Measurements from ENCODE around the gene COL5A3.

The COL5A3 gene

DNA sequence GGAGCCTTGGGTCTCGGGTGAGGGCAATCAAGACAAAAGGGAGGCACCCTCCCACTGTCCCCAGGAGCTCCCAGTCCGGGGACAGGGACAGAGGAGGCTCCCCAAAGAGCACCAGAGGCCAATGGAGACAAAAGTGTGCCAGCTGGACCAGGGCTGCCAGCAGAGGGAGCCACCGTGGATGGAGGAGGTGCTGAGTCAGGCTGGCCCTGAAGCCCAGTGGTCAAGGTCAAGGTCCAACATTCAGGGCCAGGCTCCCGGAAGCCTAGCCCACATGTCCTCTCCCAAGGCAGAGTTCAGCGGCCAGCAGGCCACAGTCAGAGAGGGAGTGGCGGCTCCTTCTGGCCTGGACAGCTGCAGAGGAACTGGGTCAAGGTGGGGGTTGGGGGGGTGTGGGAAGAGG is 8.4 kb downstream of the COL5A3 start:
- no peaks in the 10 kb centered on the region for H3K27me3 ChIP-seq (ENCODE audit: insufficient read depth, low read length)
- H2AFZ ChIP-seq (ENCODE audit: low read length, unreplicated experiment): no peak overlapping the region
- H3K4me1 ChIP-seq (ENCODE audit: control insufficient read depth, insufficient read depth, low read length, unreplicated experiment): no peaks in the 10 kb centered on the region
- no peaks in the 10 kb centered on the region for H3K79me2 ChIP-seq (ENCODE audit: control insufficient read depth, insufficient read depth, low read length, unreplicated experiment)
- H3K36me3 ChIP-seq (ENCODE audit: insufficient read depth, low read length): no peaks in the 10 kb centered on the region
- H3K27ac ChIP-seq (ENCODE audit: low read depth, low read length): no peak overlapping the region
- no peak overlapping the region for H3K4me3 ChIP-seq (ENCODE audit: low read depth, low read length)

DNA sequence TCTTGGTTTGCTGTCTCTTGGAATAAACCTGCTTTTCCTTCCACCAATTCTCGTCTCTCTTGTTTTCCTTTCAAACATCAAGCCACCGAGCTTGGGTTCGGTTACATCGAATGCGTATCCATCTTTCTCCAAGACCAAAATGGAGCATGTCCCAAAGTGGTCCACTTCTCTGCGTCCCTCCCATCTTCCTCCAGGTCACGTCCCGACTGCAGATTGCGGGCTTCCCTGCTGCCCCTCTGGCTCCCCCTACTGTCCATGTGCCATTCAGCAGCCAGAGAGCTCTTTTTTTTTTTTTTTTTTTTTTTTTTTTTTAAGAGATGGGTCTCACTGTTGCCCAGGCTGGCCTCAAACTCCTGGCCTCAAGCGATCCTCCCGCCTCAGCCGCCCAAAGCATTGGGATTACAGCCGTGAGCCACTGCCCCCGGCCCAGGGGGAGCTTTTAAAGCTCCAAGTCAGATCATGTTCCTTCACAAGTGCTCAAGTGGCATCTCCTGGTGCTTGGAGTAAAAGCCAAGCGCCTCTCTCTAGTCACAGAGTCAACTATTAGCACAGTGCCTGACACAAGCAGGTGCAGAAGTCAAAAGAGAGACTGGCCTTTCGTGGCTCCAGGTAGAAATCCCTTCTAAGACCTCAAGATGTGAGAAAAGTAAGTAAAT is 10.0 kb downstream of the COL5A3 start:
- Histone ChIP-seq H3K4me1 (ENCODE audit: control insufficient read depth, insufficient read depth, low read length, unreplicated experiment) (no peaks in the 10 kb centered on the region), H3K27me3 (ENCODE audit: insufficient read depth, low read length) (no peaks in the 10 kb centered on the region), H2AFZ (ENCODE audit: low read length, unreplicated experiment) (no peak overlapping the region), H3K4me3 (ENCODE audit: low read depth, low read length) (no peak overlapping the region), H3K27ac (ENCODE audit: low read depth, low read length) (no peak overlapping the region), H3K36me3 (ENCODE audit: insufficient read depth, low read length) (no peaks in the 10 kb centered on the region), H3K79me2 (ENCODE audit: control insufficient read depth, insufficient read depth, low read length, unreplicated experiment) (no peaks in the 10 kb centered on the region)

DNA sequence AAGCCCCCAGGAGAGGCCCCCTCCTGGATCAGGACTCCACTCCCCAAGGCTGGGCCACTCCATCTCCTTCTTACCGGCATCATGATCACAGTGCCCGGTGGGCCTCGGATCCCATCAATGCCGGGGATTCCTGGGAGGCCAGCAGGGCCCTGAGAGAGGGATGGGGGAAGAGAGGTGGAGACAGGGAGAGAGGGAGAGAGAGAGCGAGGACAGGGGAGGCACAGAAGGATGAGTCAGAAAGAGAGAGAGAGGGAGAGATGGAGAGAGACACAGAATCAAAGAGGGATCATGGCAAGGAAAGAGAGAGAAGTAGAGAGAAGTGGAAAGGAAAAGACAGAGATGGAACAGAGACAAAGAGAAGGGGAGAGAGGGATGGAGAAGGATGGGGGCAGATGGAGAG is 13.8 kb downstream of the COL5A3 start:
- no peaks in the 10 kb centered on the region for H3K4me1 ChIP-seq (ENCODE audit: control insufficient read depth, insufficient read depth, low read length, unreplicated experiment)
- no peaks in the 10 kb centered on the region for H3K27me3 ChIP-seq (ENCODE audit: insufficient read depth, low read length)
- no peak overlapping the region for H3K4me3 ChIP-seq (ENCODE audit: low read depth, low read length)
- no peaks in the 10 kb centered on the region for H3K36me3 ChIP-seq (ENCODE audit: insufficient read depth, low read length)
- no peak overlapping the region for H2AFZ ChIP-seq (ENCODE audit: low read length, unreplicated experiment)
- H3K79me2 ChIP-seq (ENCODE audit: control insufficient read depth, insufficient read depth, low read length, unreplicated experiment): no peaks in the 10 kb centered on the region
- no peak overlapping the region for H3K27ac ChIP-seq (ENCODE audit: low read depth, low read length)

DNA sequence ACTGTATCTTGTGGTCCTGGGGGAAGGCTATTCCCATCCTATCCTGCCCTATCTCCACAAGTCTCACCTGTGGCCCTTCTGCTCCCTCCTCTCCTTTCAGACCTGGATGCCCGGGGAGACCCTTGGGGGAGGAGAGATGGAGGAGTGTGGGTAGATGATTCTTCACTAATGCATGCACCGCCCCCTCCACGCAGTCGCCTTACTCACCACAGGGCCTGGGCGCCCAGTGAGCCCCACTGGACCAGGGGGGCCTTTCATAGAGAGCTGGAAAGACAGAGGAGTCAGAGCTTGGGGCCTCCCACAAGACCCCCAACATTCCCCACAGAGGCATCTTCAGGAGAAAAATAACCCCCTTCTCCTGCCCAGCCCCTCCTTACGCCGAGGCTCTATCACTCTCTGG is 14.3 kb downstream of the COL5A3 start:
- H3K4me3 ChIP-seq (ENCODE audit: low read depth, low read length): no peak overlapping the region
- H3K27me3 ChIP-seq (ENCODE audit: insufficient read depth, low read length): no peaks in the 10 kb centered on the region
- no peaks in the 10 kb centered on the region for H3K4me1 ChIP-seq (ENCODE audit: control insufficient read depth, insufficient read depth, low read length, unreplicated experiment)

DNA sequence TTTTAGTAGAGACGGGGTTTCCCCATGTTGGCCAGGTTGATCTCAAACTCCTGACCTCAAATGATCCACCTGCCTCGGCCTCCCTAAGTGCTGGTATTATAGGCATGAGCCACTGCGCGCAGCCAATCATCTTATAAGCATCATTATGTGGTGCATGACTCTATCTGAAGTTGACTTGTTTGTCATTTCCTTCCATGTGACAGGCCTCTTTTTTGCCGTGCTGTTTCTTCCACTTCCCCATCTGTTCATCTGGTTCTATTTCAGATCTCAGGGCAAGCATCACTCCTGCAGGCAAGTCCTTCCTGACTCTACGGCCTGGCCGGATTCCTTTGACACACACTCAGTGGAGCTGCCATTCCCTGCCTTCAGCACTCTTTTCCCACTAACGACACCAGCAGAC is 15.2 kb downstream of the COL5A3 start:
- Histone ChIP-seq H3K4me1 (ENCODE audit: control insufficient read depth, insufficient read depth, low read length, unreplicated experiment) (no peaks in the 10 kb centered on the region), H3K4me3 (ENCODE audit: low read depth, low read length) (no peak overlapping the region), H2AFZ (ENCODE audit: low read length, unreplicated experiment) (no peak overlapping the region), H3K36me3 (ENCODE audit: insufficient read depth, low read length) (no peaks in the 10 kb centered on the region), H3K27ac (ENCODE audit: low read depth, low read length) (no peak overlapping the region), H3K79me2 (ENCODE audit: control insufficient read depth, insufficient read depth, low read length, unreplicated experiment) (no peaks in the 10 kb centered on the region), H3K27me3 (ENCODE audit: insufficient read depth, low read length) (no peaks in the 10 kb centered on the region)

More for the DNA sequence above, 14.3 kb downstream of the COL5A3 start:
- Histone ChIP-seq H3K27ac (ENCODE audit: low read depth, low read length) (no peak overlapping the region), H2AFZ (ENCODE audit: low read length, unreplicated experiment) (no peak overlapping the region), H3K79me2 (ENCODE audit: control insufficient read depth, insufficient read depth, low read length, unreplicated experiment) (no peaks in the 10 kb centered on the region), H3K36me3 (ENCODE audit: insufficient read depth, low read length) (no peaks in the 10 kb centered on the region)

DNA sequence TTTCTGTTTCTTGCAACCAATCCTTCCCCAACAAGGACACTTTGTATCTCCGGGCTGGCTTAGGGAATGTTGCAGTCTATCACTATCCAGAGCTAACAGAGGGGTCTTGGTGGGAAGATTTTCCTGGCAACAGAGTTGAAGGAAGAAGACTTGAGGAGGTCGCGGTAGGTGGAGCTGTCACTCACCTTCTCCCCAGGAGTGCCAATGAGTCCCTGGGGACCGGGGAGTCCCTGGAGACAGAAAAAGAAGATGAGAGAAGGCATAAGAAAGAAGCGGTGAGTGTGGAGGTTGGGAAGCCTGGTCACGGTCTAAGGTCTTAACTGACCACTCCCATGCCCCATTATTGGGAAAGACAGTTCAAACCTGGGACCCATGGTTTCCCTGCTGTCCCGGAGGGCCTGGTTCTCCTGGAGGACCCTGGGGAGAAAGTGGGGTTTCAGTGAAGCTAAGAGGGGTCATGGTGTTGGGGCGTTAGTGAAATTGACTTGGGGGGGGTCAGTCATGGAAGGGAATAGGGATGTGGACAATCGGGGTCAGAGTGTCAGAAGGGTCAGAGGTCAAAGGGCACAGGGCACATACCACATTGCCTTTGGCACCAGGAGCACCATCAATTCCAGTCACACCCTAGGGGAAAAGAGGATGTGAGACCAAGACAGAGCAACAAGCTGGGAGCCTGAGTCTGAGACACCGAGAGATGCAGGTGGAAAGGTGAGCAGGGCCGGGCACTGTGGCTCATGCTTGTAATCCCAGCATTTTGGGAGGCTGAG is 18.7 kb downstream of the COL5A3 start:
- Histone ChIP-seq H3K27me3 (ENCODE audit: insufficient read depth, low read length) (no peaks in the 10 kb centered on the region), H2AFZ (ENCODE audit: low read length, unreplicated experiment) (no peak overlapping the region), H3K36me3 (ENCODE audit: insufficient read depth, low read length) (no peaks in the 10 kb centered on the region), H3K4me3 (ENCODE audit: low read depth, low read length) (no peak overlapping the region), H3K27ac (ENCODE audit: low read depth, low read length) (no peak overlapping the region), H3K79me2 (ENCODE audit: control insufficient read depth, insufficient read depth, low read length, unreplicated experiment) (no peaks in the 10 kb centered on the region), H3K4me1 (ENCODE audit: control insufficient read depth, insufficient read depth, low read length, unreplicated experiment) (peaks cover 6% of the 10 kb centered on the region)

DNA sequence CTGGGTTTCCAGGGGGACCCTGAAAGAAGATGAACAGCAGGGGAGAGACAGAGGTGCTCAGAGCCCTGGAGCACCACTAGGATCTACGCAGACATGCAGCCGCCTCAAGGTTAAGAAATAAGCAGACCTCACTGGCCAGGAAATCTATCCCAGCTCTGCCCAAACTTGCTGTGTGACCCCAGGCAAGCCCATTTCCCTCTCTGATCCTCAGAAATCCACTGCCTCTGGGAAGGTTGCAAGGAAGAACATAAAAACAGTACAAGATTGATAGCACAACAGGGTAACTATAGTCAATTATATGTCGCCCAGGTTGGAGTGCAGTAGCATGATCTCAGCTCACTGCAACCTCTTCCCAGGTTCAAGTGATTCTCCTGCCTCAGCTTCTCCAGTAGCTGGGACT is 20.8 kb downstream of the COL5A3 start:
- no peak overlapping the region for H2AFZ ChIP-seq (ENCODE audit: low read length, unreplicated experiment)
- H3K4me3 ChIP-seq (ENCODE audit: low read depth, low read length): no peak overlapping the region
- H3K79me2 ChIP-seq (ENCODE audit: control insufficient read depth, insufficient read depth, low read length, unreplicated experiment): no peaks in the 10 kb centered on the region
- H3K27ac ChIP-seq (ENCODE audit: low read depth, low read length): no peak overlapping the region
- H3K4me1 ChIP-seq (ENCODE audit: control insufficient read depth, insufficient read depth, low read length, unreplicated experiment): peaks cover 8% of the 10 kb centered on the region
- no peaks in the 10 kb centered on the region for H3K27me3 ChIP-seq (ENCODE audit: insufficient read depth, low read length)
- H3K36me3 ChIP-seq (ENCODE audit: insufficient read depth, low read length): no peaks in the 10 kb centered on the region

DNA sequence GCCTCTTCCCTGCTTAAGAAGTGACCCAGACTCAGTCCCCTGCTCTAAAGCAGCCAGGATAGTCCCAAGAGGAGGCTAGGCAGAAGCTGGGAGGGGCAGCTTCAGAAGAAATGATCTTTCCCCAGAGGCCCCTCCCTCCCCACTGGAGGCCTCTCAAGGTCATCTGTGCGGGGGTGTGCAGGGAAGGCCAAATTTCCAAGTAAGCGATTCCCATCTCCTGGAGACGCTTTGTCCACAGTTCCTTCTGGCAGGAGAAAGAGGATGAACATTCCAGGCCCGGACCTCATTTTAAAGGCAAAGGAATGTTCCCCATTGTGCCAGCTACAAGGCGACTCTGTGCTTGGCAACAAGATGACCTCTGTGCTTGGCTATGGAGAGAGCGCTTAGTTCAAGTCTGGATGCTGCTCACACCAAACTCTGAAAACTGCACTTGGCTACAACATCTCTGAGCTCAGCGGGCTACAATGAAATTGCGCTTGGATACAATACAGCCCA is 23.5 kb downstream of the COL5A3 start:
- peaks cover 13% of the 10 kb centered on the region for H3K4me1 ChIP-seq (ENCODE audit: control insufficient read depth, insufficient read depth, low read length, unreplicated experiment)
- H3K27ac ChIP-seq (ENCODE audit: low read depth, low read length): no peak overlapping the region
- H3K27me3 ChIP-seq (ENCODE audit: insufficient read depth, low read length): no peaks in the 10 kb centered on the region
- H2AFZ ChIP-seq (ENCODE audit: low read length, unreplicated experiment): no peak overlapping the region
- no peaks in the 10 kb centered on the region for H3K79me2 ChIP-seq (ENCODE audit: control insufficient read depth, insufficient read depth, low read length, unreplicated experiment)
- H3K4me3 ChIP-seq (ENCODE audit: low read depth, low read length): no peak overlapping the region
- H3K36me3 ChIP-seq (ENCODE audit: insufficient read depth, low read length): no peaks in the 10 kb centered on the region

DNA sequence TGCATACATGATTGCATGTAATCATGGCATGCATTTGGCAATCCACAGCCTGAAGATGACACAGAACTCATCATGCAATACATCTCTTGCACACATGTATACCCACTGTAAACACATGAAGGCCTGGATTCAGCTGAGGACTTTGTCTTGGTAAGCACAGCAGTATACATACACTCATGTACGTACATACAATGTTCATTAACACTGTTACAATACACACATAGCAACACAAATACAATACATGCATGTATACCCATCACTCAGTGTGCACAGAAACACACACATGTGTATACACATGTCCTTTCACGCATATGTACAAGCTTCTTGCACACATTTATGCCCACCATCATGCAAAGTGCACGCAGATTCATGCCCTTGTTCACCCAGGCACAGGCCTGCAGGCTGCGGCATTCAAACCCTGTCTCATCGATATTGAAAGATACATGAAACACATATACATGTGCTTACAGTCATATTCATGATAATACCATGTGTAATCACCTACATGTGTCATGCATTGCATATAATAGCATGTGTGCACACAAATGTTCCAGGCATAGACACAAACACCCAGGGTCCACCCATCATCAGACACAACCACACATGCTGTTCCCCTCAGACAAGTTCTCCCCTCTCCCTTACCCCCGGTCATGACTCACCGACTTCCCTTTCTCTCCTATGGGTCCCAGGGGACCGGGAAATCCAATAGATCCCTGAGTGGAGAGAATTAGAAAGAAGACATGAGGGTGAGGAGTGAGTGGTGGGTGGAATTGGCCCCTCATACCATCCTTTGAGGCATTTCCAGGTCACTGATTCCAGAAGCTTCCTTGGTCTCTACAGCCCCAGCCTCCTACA is 28.7 kb downstream of the COL5A3 start:
- Histone ChIP-seq H3K4me3 (ENCODE audit: low read depth, low read length) (no peak overlapping the region), H3K36me3 (ENCODE audit: insufficient read depth, low read length) (no peaks in the 10 kb centered on the region), H3K79me2 (ENCODE audit: control insufficient read depth, insufficient read depth, low read length, unreplicated experiment) (no peaks in the 10 kb centered on the region), H3K27me3 (ENCODE audit: insufficient read depth, low read length) (no peaks in the 10 kb centered on the region), H3K27ac (ENCODE audit: low read depth, low read length) (no peak overlapping the region), H3K4me1 (ENCODE audit: control insufficient read depth, insufficient read depth, low read length, unreplicated experiment) (peaks cover 10% of the 10 kb centered on the region), H2AFZ (ENCODE audit: low read length, unreplicated experiment) (no peak overlapping the region)

DNA sequence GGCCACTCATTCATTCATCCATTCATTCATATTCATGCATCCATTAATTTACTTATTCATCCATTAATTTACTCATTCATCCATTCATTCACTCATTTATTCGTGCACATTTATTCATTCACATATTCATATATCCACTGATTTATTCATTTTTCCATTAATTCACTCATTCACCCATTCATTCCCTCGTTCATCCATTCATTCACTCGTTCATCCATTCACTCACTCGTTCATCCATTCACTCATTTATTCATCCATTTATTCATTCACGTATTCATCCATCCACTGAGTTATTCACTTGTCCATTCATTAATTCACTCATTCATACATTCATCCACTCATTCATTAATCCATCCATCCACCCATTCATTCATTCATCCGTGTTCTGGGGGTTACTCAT is 38.2 kb downstream of the COL5A3 start:
- H3K27ac ChIP-seq (ENCODE audit: low read depth, low read length): no peak overlapping the region
- H3K79me2 ChIP-seq (ENCODE audit: control insufficient read depth, insufficient read depth, low read length, unreplicated experiment): no peaks in the 10 kb centered on the region
- H3K4me3 ChIP-seq (ENCODE audit: low read depth, low read length): no peak overlapping the region
- no peak overlapping the region for H2AFZ ChIP-seq (ENCODE audit: low read length, unreplicated experiment)
- H3K27me3 ChIP-seq (ENCODE audit: insufficient read depth, low read length): no peaks in the 10 kb centered on the region
- no peaks in the 10 kb centered on the region for H3K36me3 ChIP-seq (ENCODE audit: insufficient read depth, low read length)
- no peaks in the 10 kb centered on the region for H3K4me1 ChIP-seq (ENCODE audit: control insufficient read depth, insufficient read depth, low read length, unreplicated experiment)

All from ACC112 (cell line).